H1 (cell line): ENCODE data around the gene ADGRB2. TPM values are rescaled to one million over a fixed set of nuclear protein-coding genes. Genes with fewer than 3 reads are reported as not detected.

Experiments
- CTCF ChIA-PET: fragments of 300-600 bp; sonication (Branson Sonifier 250); formaldehyde crosslinking; loops from one replicate; lab custom pipeline; 2021; ENCODE audit not compliant: partially characterized antibody; lab: Charles Lee
- POLR2A ChIA-PET: fragments of 300-600 bp; sonication (Branson Sonifier 250); formaldehyde crosslinking; loops from one replicate; lab custom pipeline; 2021; ENCODE audit warnings: inconsistent platforms; ENCODE audit not compliant: partially characterized antibody; lab: Charles Lee
- DNase-seq, 2 experiments: peaks; one replicate each; pipeline versions ENCODE4 v3.0.0 to v3.0.0-alpha.2; 2010 to 2022; ENCODE audit warnings: low spot score in 2 of 2, low read depth in 1 of 2, mixed read lengths in 1 of 2
- FAIRE-seq: peaks from 2 replicates; lab custom pipeline; 2011; peaks lifted over from hg19 to GRCh38; lab: Jason Lieb, UNC
- H2AFZ ChIP-seq: 2 replicates; pipeline ENCODE4 v1.8.1; 2012; ENCODE audit warnings: low read length, inconsistent platforms
- H2AK5ac ChIP-seq: 2 replicates; pipeline ENCODE4 v1.6.1; 2013; ENCODE audit warnings: low read depth, low read length
- H2BK120ac ChIP-seq: replicated peaks from 2 replicates; pipeline ENCODE3; 2013; ENCODE audit warnings: low read depth, low read length, inconsistent platforms
- H2BK12ac ChIP-seq: 2 replicates; pipeline ENCODE4 v1.6.1; 2013; ENCODE audit warnings: low read depth, low read length
- H2BK15ac ChIP-seq: 2 replicates; pipeline ENCODE4 v1.6.1; 2013; ENCODE audit warnings: low read length
- H2BK20ac ChIP-seq: 2 replicates; pipeline ENCODE4 v1.6.1; 2013; ENCODE audit warnings: low read length
- H2BK5ac ChIP-seq: 2 replicates; pipeline ENCODE4 v1.6.1; 2013; ENCODE audit warnings: low read depth, low read length
- H3K14ac ChIP-seq: 2 replicates; pipeline ENCODE4 v1.6.1; 2013; ENCODE audit warnings: inconsistent platforms; ENCODE audit not compliant: insufficient read length
- H3K18ac ChIP-seq: 2 replicates; pipeline ENCODE4 v1.6.1; 2013; ENCODE audit warnings: low read length; ENCODE audit errors: extremely low read depth
- H3K23ac ChIP-seq: 2 replicates; pipeline ENCODE4 v1.6.1; 2013; ENCODE audit warnings: inconsistent platforms; ENCODE audit not compliant: insufficient read length
- H3K23me2 ChIP-seq: 2 replicates; pipeline ENCODE4 v1.6.1; 2013; ENCODE audit warnings: low read depth, low read length
- H3K27ac ChIP-seq: 2 replicates; pipeline ENCODE4 v1.6.1; 2011; ENCODE audit warnings: low read depth, low read length, inconsistent platforms
- H3K27me3 ChIP-seq, 4 experiments: replicated peaks in 1 of 4; 1 replicate in 1 of 4; 2 replicates in 3 of 4; pipeline versions ENCODE4 v1.6.1 to v1.8.1; 2011 to 2013; ENCODE audit warnings: low read length in 3 of 4, mild to moderate bottlenecking in 3 of 4, inconsistent platforms in 2 of 4, mixed read lengths in 2 of 4, moderate library complexity in 1 of 4; ENCODE audit not compliant: control insufficient read depth in 3 of 4, insufficient read depth in 3 of 4; ENCODE audit errors: extremely low read depth in 1 of 4
- H3K36me3 ChIP-seq, 4 experiments: 2 replicates each; pipeline versions ENCODE4 v1.6.1 to v1.8.1; 2011 to 2013; ENCODE audit warnings: mild to moderate bottlenecking in 4 of 4, low read length in 3 of 4, moderate library complexity in 2 of 4, control low read depth in 1 of 4, inconsistent platforms in 1 of 4; ENCODE audit not compliant: insufficient read depth in 4 of 4, control insufficient read depth in 2 of 4
- H3K4ac ChIP-seq: replicated peaks from 2 replicates; pipeline ENCODE3; 2013; ENCODE audit warnings: low read length, low read depth, mixed read lengths, inconsistent platforms; ENCODE audit not compliant: insufficient read length
- H3K4me1 ChIP-seq, 4 experiments: replicated peaks in 1 of 4; 1 replicate in 1 of 4; 2 replicates in 3 of 4; pipeline versions ENCODE4 v1.6.1 to v1.8.1; 2011 to 2013; ENCODE audit warnings: low read length in 3 of 4, inconsistent platforms in 2 of 4, mixed read lengths in 1 of 4; ENCODE audit not compliant: insufficient read depth in 4 of 4, control insufficient read depth in 3 of 4
- H3K4me2 ChIP-seq, 2 experiments: 2 replicates each; pipeline versions ENCODE4 v1.6.1 to v1.8.1; 2011 to 2013; ENCODE audit warnings: low read depth in 2 of 2, low read length in 2 of 2, control low read depth in 1 of 2, inconsistent platforms in 1 of 2, mild to moderate bottlenecking in 1 of 2; ENCODE audit not compliant: insufficient read depth in 1 of 2
- H3K4me3 ChIP-seq, 4 experiments: fragments of 200-600, 300-600 bp in 1 of 4; sonication (generic), shearing (Covaris generic), sonication (Bioruptor Twin) in 1 of 4; 2 replicates each; pipeline versions ENCODE4 v1.5.1 to v1.8.1; 2011 to 2016; ENCODE audit warnings: low read length in 4 of 4, low read depth in 3 of 4, control low read depth in 2 of 4, inconsistent platforms in 2 of 4, mild to moderate bottlenecking in 2 of 4, mixed read lengths in 1 of 4, moderate library complexity in 1 of 4; ENCODE audit not compliant: insufficient read depth in 2 of 4; ENCODE audit errors: extremely low read depth in 1 of 4
- H3K56ac ChIP-seq: replicated peaks from 2 replicates; pipeline ENCODE3; 2013; ENCODE audit warnings: low read depth, mild to moderate bottlenecking, mixed read lengths, low read length, inconsistent platforms; ENCODE audit not compliant: insufficient read length
- H3K79me1 ChIP-seq: 2 replicates; pipeline ENCODE4 v1.6.1; 2013; ENCODE audit warnings: low read depth, low read length, control low read depth
- H3K79me2 ChIP-seq, 2 experiments: 2 replicates each; pipeline versions ENCODE4 v1.6.1 to v1.8.1; 2012 to 2013; ENCODE audit warnings: low read length in 2 of 2, mild to moderate bottlenecking in 2 of 2, inconsistent platforms in 1 of 2; ENCODE audit not compliant: insufficient read depth in 2 of 2, control insufficient read depth in 1 of 2
- H3K9ac ChIP-seq, 4 experiments: replicated peaks in 1 of 4; 1 replicate in 1 of 4; 2 replicates in 3 of 4; pipeline versions ENCODE4 v1.6.1 to v1.8.1; 2011 to 2013; ENCODE audit warnings: low read depth in 3 of 4, low read length in 3 of 4, control low read depth in 2 of 4, mild to moderate bottlenecking in 2 of 4, moderate library complexity in 2 of 4, inconsistent platforms in 1 of 4; ENCODE audit errors: extremely low read depth in 1 of 4
- H3K9me3 ChIP-seq, 2 experiments: 2 replicates each; pipeline versions ENCODE4 v1.6.1 to v1.8.1; 2012 to 2013; ENCODE audit warnings: mild to moderate bottlenecking in 2 of 2, moderate library complexity in 2 of 2, control low read depth in 1 of 2, inconsistent platforms in 1 of 2, low read depth in 1 of 2, low read length in 1 of 2, mixed read lengths in 1 of 2; ENCODE audit not compliant: insufficient read depth in 2 of 2
- H4K20me1 ChIP-seq, 2 experiments: replicated peaks in 1 of 2; 2 replicates each; pipeline versions ENCODE3 to v1.8.1; 2011 to 2013; ENCODE audit warnings: inconsistent platforms in 2 of 2, low read length in 2 of 2, mild to moderate bottlenecking in 1 of 2; ENCODE audit not compliant: insufficient read depth in 2 of 2, control insufficient read depth in 1 of 2
- H4K5ac ChIP-seq: 2 replicates; pipeline ENCODE4 v1.6.1; 2013; ENCODE audit warnings: low read length, low read depth, mixed read lengths, inconsistent platforms; ENCODE audit not compliant: insufficient read length
- H4K8ac ChIP-seq: 2 replicates; pipeline ENCODE4 v1.8.0; 2013; ENCODE audit warnings: mild to moderate bottlenecking, moderate library complexity, low read length, inconsistent platforms; ENCODE audit not compliant: insufficient read depth; ENCODE audit errors: extremely low read depth
- H4K91ac ChIP-seq: replicated peaks from 2 replicates; pipeline ENCODE3; 2013; ENCODE audit warnings: low read length, mixed read lengths, inconsistent platforms; ENCODE audit not compliant: insufficient read length
- BACH1 ChIP-seq: IDR thresholded peaks from 2 replicates; pipeline ENCODE4 v1.6.1; 2012; ENCODE audit warnings: low read length, improper control_type of control experiment
- CBX5 ChIP-seq: fragments of 300-800, 300-1000 bp; sonication (generic); IDR thresholded peaks from 2 replicates; pipeline ENCODE4 v1.7.1; 2016; ENCODE audit warnings: antibody characterized with exemption, low read length, low read depth
- CHD2 ChIP-seq: IDR thresholded peaks from 2 replicates; pipeline ENCODE4 v1.6.1; 2012; ENCODE audit warnings: low read length, improper control_type of control experiment
- POLR2A ChIP-seq, 2 experiments: IDR thresholded peaks; 1 replicate in 1 of 2; 2 replicates in 1 of 2; pipeline ENCODE4 v1.6.1; 2011; ENCODE audit warnings: low read depth in 2 of 2, low read length in 2 of 2, mild to moderate bottlenecking in 2 of 2; ENCODE audit errors: control extremely low read depth in 1 of 2
- RBBP5 ChIP-seq: IDR thresholded peaks from 2 replicates; pipeline ENCODE4 v1.7.1; 2012; ENCODE audit warnings: low read depth, mild to moderate bottlenecking, inconsistent platforms, low read length, moderate library complexity, borderline replicate concordance
- TBP ChIP-seq: IDR thresholded peaks from 2 replicates; pipeline ENCODE4 v1.6.1; 2011; ENCODE audit warnings: low read depth, low read length, improper control_type of control experiment
- TCF12 ChIP-seq: IDR thresholded peaks from 2 replicates; pipeline ENCODE4 v1.6.1; 2011; ENCODE audit warnings: low read depth, mild to moderate bottlenecking, low read length
- WGBS, 2 experiments: shearing (Covaris generic) in 1 of 2; methylation state at CpG; one replicate each; pipeline versions ENCODE4 v1.1.6 to v1.1.7; 2013 to 2015; ENCODE audit warnings: low lambda C conversion rate in 2 of 2, mixed read lengths in 2 of 2, inconsistent platforms in 1 of 2, low coverage in 1 of 2, missing lambda C conversion rate in 1 of 2; ENCODE audit not compliant: insufficient replicate concordance in 2 of 2, insufficient coverage in 1 of 2, insufficient read length in 1 of 2; ENCODE audit errors: extremely low coverage in 1 of 2, missing lambda C conversion rate in 1 of 2; 5-methylcytosine and 5-hydroxymethylcytosine counted together
- polyA plus RNA-seq, 7 experiments: library from polyadenylated mRNA; depleted of rRNA in 3 of 7; stranded (reverse) in 5 of 7; unstranded in 2 of 7; fragments of >200 nt in 5 of 7; fragments of 200-250 nt in 2 of 7; gene quantifications; 1 replicate in 5 of 7; 2 replicates in 1 of 7; 4 replicates in 1 of 7; pipeline versions ENCODE4 v1.2.1 to v1.2.3, GENCODE V29; 2011 to 2013; ENCODE audit warnings: missing spikeins in 2 of 7, mixed read lengths in 2 of 7
- total RNA-seq: library from RNA; stranded (reverse); fragmentation: NEBNext Ultra II Directional; extraction: Animal tissue kit (Norgen Biotek cat#: 25700); gene quantifications from 2 replicates; pipeline ENCODE4 v1.2.1, GENCODE V29; 2021
- TF ChIP-seq, protein P1 (sequence below), 3 experiments: IDR thresholded peaks; 1 replicate in 2 of 3; 2 replicates in 1 of 3; pipeline versions ENCODE4 v1.5.1 to v1.6.1; 2011; ENCODE audit warnings: low read length in 3 of 3, mild to moderate bottlenecking in 3 of 3, inconsistent platforms in 2 of 3, low read depth in 1 of 3, moderate library complexity in 1 of 3; ENCODE audit not compliant: insufficient read depth in 1 of 3; ENCODE audit errors: control extremely low read depth in 1 of 3

ADGRB2 gene
- total and polyA plus RNA-seq, 2 of the 8 experiments (the other 6 are each of a cell fraction or from before 2014, with no cell fraction given): 15.6 to 26.2 TPM

DNA sequence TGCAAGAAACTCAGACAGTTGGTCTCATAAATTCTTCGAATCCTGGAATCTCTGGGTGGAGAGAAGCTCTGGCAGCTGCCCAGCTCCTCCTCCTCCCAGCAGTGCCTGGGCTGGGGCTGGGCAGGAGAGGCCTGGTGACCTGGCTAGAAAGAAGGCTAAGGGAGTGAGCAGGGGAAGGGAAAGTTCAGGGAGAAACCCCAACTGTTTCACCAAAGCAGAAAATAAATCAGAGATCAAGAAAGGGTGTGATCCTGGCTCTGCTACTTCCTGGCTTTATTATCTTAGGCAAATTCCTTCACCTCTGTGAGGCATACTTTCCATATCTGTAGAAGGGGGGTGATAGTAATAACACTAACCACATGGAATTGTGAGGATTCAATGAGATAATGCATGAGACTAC, 51.5 kb downstream of the ADGRB2 start:
- no peak overlapping the region for H3K4ac ChIP-seq
- TF ChIP-seq CHD2 (no peak), POLR2A (IDR thresholded peaks at IDR 0.05; ENCODE audit: control extremely low read depth in 1 of 2, low read depth in 2 of 2, low read length in 2 of 2) (no peak), CBX5 (no peak), BACH1 (no peak), RBBP5 (no peak), TCF12 (no peak), TBP (no peak)
- TF ChIP-seq, protein P1, sequence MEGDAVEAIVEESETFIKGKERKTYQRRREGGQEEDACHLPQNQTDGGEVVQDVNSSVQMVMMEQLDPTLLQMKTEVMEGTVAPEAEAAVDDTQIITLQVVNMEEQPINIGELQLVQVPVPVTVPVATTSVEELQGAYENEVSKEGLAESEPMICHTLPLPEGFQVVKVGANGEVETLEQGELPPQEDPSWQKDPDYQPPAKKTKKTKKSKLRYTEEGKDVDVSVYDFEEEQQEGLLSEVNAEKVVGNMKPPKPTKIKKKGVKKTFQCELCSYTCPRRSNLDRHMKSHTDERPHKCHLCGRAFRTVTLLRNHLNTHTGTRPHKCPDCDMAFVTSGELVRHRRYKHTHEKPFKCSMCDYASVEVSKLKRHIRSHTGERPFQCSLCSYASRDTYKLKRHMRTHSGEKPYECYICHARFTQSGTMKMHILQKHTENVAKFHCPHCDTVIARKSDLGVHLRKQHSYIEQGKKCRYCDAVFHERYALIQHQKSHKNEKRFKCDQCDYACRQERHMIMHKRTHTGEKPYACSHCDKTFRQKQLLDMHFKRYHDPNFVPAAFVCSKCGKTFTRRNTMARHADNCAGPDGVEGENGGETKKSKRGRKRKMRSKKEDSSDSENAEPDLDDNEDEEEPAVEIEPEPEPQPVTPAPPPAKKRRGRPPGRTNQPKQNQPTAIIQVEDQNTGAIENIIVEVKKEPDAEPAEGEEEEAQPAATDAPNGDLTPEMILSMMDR (IDR thresholded peaks at IDR 0.05; ENCODE audit: control extremely low read depth in 1 of 3, insufficient read depth in 1 of 3, low read depth in 1 of 3, low read length in 3 of 3): no peak

More for the DNA sequence above, 51.5 kb downstream of the ADGRB2 start:
- Histone ChIP-seq H3K18ac (no peak overlapping the region), H3K27ac (no peak overlapping the region), H2BK15ac (peak overlapping the region; percentile 8; the same call in 1 of the 2 replicates), H3K4me1 (peaks cover 0 to 5% (median 3%) of the 10 kb centered on the region in 4 experiments; a peak in 4 of 7 replicates), H2BK5ac (no peak overlapping the region), H3K14ac (no peak overlapping the region), H2AFZ (peak overlapping the region; percentile 12; the same call in 1 of the 2 replicates), H3K9ac (no peak overlapping the region), H4K5ac (no peak overlapping the region), H4K91ac (no peak overlapping the region), H3K79me1 (no peaks in the 10 kb centered on the region), H3K4me3 (no peak overlapping the region), H3K23me2 (peaks cover 11% of the 10 kb centered on the region), H2BK12ac (no peak overlapping the region), H3K23ac (no peak overlapping the region), H3K56ac (no peak overlapping the region), H2BK20ac (no peak overlapping the region), H4K20me1 (no peaks in the 10 kb centered on the region), H2BK120ac (no peak overlapping the region), H2AK5ac (no peak overlapping the region), H3K4me2 (no peak overlapping the region), H3K9me3 (no peaks in the 10 kb centered on the region), H3K36me3 (no peaks in the 10 kb centered on the region), H3K79me2 (no peaks in the 10 kb centered on the region), H4K8ac (no peak overlapping the region), H3K27me3 (no peaks in the 10 kb centered on the region; a peak in 1 of 7 replicates)
- no peak for DNase-seq
- FAIRE-seq: no peak
- ChIA-PET POLR2A (interaction anchor here (1.6 to 6.2 kb wide), 2 partner anchors 9 to 18 kb away, joined by 3 to 43 read pairs; partner anchors contain the start of gene COL16A1), CTCF (interaction anchor here (0.7 to 11.5 kb wide), 17 partner anchors 8 to 78 kb away, joined by 3 to 181 read pairs (median 6); partner anchors contain the start of genes ADGRB2 and COL16A1)
- WGBS, 2 experiments: 20% methylated on average over 1 of the region's 1 CpG; no CpG with 5 or more reads in 1 of the 2 experiments
